GM13976 (cell line): ENCODE data around the gene SORBS1.
"Not testable (repeated sequence)": the region's sequence is repeated elsewhere in the genome, so short reads cannot be mapped to it uniquely, and the experiment has no call there.

Experiments used
- DNase-seq: peaks from one replicate; pipeline ENCODE4 v3.0.0; 2012; ENCODE audit warnings: low spot score
- in situ Hi-C: fragments of 300-500 bp; cut with MboI; formaldehyde crosslinking; loops from one replicate; pipeline ENCODE4 v1.12.0; 2022; ENCODE audit warnings: low sequenced_read_pairs, mixed read lengths, inconsistent platforms; ENCODE audit not compliant: unreplicated experiment
- TF ChIP-seq, protein P1 (sequence below): IDR thresholded peaks from 2 replicates; pipeline ENCODE4 v1.5.1; 2012; ENCODE audit warnings: borderline replicate concordance, mild to moderate bottlenecking; ENCODE audit not compliant: insufficient read depth; ENCODE audit errors: extremely low read depth, missing control alignments, control extremely low read depth

The SORBS1 gene

GRCh38 chr10:95474228-95475002, 86.8 kb downstream of the SORBS1 start:
- TF ChIP-seq, protein P1, sequence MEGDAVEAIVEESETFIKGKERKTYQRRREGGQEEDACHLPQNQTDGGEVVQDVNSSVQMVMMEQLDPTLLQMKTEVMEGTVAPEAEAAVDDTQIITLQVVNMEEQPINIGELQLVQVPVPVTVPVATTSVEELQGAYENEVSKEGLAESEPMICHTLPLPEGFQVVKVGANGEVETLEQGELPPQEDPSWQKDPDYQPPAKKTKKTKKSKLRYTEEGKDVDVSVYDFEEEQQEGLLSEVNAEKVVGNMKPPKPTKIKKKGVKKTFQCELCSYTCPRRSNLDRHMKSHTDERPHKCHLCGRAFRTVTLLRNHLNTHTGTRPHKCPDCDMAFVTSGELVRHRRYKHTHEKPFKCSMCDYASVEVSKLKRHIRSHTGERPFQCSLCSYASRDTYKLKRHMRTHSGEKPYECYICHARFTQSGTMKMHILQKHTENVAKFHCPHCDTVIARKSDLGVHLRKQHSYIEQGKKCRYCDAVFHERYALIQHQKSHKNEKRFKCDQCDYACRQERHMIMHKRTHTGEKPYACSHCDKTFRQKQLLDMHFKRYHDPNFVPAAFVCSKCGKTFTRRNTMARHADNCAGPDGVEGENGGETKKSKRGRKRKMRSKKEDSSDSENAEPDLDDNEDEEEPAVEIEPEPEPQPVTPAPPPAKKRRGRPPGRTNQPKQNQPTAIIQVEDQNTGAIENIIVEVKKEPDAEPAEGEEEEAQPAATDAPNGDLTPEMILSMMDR = no peak
- no peak for DNase-seq
- in situ Hi-C loops = no loop called here

DNA sequence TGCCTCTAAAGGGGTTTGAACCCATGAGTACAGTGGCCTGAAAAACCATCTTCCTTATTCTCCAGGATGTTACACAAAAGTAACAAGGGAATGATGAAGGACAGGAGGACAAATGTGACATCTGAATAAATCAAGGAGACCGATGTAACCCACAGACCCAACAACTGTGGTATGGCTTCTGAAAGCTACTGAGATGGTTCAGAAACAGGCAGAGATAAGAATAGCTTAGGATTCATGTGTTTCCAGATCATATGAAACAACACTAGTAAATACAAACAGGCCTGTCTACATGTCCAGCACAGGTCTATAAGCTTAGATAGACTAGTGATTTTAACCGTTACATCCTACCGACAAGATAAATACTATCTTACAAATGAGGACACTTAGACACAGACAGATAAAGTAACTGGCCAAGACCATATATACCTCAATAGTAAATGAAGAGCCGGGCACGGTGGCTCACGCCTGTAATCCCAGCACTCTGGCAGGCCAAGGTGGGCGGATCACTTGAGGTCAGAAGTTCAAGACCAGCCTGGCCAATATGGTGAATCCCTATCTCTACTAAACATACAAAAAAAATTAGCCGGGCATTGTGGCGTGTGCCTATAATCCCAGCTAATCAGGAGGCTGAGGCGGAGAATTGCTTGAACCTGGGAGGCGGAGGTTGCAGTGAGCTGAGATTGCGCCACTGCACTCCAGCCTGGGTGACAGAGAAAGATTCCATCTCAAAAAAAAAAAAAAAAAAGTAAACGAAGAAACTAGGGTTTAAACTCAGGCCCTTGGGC, 88.7 kb downstream of the SORBS1 start:
- DNase-seq = no peak
- in situ Hi-C loops = no loop called here
- TF ChIP-seq, protein P1 = no peak

- DNase-seq = no peak
- in situ Hi-C loops = no loop called here
- TF ChIP-seq, protein P1 = no peak
These were observed 91.5 kb downstream of the SORBS1 start for GRCh38 chr10:95469676-95470075.

DNA sequence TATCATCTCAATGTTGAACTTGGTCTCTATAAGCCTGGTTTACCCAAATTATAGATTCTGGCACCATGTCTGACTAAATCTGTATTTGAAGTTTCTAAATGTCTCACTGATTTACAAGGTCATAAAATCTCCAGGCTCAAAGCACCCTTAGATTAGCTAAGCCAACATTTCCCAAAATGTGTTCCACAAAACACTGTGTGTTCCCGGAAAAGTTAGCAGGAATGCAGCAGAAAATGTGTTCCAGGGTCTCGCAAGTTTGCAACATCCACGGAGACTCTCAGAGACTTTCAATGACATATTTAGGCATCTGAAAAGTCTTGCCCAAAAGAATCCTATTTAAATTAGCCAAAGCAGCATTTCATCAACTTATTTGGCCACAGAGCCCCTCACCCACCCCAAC, 91.9 kb downstream of the SORBS1 start:
- DNase-seq = no peak
- TF ChIP-seq, protein P1 = no peak
- in situ Hi-C loops = no loop called here

DNA sequence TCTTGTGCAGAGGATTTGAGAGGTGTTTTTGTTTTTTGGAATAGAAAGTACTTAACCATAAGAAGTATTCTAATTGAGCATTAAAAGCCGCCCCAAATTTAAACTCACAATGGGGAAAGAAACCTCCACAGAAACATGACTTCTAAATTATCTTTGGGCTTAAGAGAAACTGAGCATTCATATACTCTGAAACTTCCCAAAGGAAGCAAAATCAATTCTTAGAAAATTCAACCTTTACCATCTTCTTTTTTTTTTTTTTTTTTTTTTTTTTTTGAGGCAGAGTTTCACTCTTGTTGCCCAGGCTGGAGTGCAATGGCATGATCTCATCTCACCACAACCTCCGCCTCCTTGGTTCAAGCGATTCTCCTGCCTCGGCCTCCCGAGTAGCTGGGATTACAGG, 93.5 kb downstream of the SORBS1 start:
- in situ Hi-C loops, DNase-seq: not testable (repeated sequence)

- in situ Hi-C loops = no loop called here
- TF ChIP-seq, protein P1 = no peak
- DNase-seq = no peak
These were observed 94.0 kb downstream of the SORBS1 start for GRCh38 chr10:95467162-95467599.

DNA sequence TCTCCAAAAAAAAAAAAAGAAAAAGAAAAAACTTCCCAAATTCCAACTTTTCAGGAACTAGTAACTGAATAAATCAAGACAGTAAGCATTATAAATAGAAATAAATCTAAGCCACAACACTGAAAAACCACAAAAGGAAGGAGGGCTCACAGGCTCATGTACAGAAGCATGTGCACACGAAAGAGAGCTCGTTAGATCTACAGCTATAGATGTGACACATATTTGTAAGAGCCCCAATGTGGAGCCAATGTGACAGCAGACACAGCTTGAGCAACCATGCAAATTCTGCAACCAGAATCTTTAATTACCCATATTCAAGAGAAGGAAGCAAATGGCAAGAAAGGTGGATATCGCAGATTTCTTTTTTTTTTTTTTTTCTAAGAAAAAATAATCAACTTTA, 94.7 kb downstream of the SORBS1 start:
- in situ Hi-C loops = no loop called here
- TF ChIP-seq, protein P1 = no peak
- no peak for DNase-seq
